ENCODE measurements around the gene AAMP. TPM values are rescaled to one million over a fixed set of nuclear protein-coding genes. Genes with fewer than 3 reads are reported as not detected.
"Not testable (repeated sequence)": the region's sequence is repeated elsewhere in the genome, so short reads cannot be mapped to it uniquely, and the experiment has no call there.

Gene AAMP
- total RNA-seq, 2 donors from 2014 or later: 95.9 to 97.5 TPM

GRCh38 chr2:218275371-218276072 lies 5.6 kb upstream of the AAMP start:
- H3K27ac ChIP-seq: peak overlapping the region; percentile 29 to 81
- H3K4me3 ChIP-seq: no peak overlapping the region
- ATAC-seq (ENCODE audit: insufficient number of reproducible peaks, low FRiP score, low read depth) (no peak), DNase-seq (ENCODE audit: low spot score) (no peak)
- H3K36me3 ChIP-seq: peaks cover 67% of the 10 kb centered on the region
- peaks cover 21 to 41% of the 10 kb centered on the region in 2 donors for H3K4me1 ChIP-seq (ENCODE audit: control insufficient read depth in 1 of 2, low read depth in 2 of 2)
- H3K27me3 ChIP-seq (replicated peaks; ENCODE audit: insufficient read depth): no peaks in the 10 kb centered on the region
- no peaks in the 10 kb centered on the region for H3K9me3 ChIP-seq
- TF ChIP-seq, protein P1, sequence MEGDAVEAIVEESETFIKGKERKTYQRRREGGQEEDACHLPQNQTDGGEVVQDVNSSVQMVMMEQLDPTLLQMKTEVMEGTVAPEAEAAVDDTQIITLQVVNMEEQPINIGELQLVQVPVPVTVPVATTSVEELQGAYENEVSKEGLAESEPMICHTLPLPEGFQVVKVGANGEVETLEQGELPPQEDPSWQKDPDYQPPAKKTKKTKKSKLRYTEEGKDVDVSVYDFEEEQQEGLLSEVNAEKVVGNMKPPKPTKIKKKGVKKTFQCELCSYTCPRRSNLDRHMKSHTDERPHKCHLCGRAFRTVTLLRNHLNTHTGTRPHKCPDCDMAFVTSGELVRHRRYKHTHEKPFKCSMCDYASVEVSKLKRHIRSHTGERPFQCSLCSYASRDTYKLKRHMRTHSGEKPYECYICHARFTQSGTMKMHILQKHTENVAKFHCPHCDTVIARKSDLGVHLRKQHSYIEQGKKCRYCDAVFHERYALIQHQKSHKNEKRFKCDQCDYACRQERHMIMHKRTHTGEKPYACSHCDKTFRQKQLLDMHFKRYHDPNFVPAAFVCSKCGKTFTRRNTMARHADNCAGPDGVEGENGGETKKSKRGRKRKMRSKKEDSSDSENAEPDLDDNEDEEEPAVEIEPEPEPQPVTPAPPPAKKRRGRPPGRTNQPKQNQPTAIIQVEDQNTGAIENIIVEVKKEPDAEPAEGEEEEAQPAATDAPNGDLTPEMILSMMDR (IDR thresholded peaks at IDR 0.05): no peak

- Histone ChIP-seq H3K27me3 (replicated peaks; ENCODE audit: insufficient read depth) (no peaks in the 10 kb centered on the region), H3K27ac (peak overlapping the region; percentile 29 to 81), H3K9me3 (no peaks in the 10 kb centered on the region), H3K4me3 (no peak overlapping the region), H3K4me1 (ENCODE audit: control insufficient read depth in 1 of 2, low read depth in 2 of 2) (peaks cover 21 to 35% of the 10 kb centered on the region in 2 donors), H3K36me3 (peaks cover 57% of the 10 kb centered on the region)
- ATAC-seq (ENCODE audit: insufficient number of reproducible peaks, low FRiP score, low read depth): no peak
- TF ChIP-seq, protein P1 (IDR thresholded peaks at IDR 0.05): no peak
- no peak for DNase-seq (ENCODE audit: low spot score)
These were observed 4.6 kb upstream of the AAMP start for GRCh38 chr2:218274586-218274985.

- Histone ChIP-seq H3K9me3 (no peaks in the 10 kb centered on the region), H3K36me3 (peaks cover 50% of the 10 kb centered on the region), H3K4me1 (ENCODE audit: control insufficient read depth in 1 of 2, low read depth in 2 of 2) (peaks cover 26 to 38% of the 10 kb centered on the region in 2 donors), H3K27me3 (replicated peaks; ENCODE audit: insufficient read depth) (no peaks in the 10 kb centered on the region), H3K27ac (peak overlapping the region; percentile 29 to 81), H3K4me3 (no peak overlapping the region)
- DNase-seq (ENCODE audit: low spot score): no peak
- no peak for ATAC-seq (ENCODE audit: insufficient number of reproducible peaks, low FRiP score, low read depth)
- TF ChIP-seq, protein P1 (IDR thresholded peaks at IDR 0.05): no peak
These were observed 3.9 kb upstream of the AAMP start for GRCh38 chr2:218273908-218274249.

DNA sequence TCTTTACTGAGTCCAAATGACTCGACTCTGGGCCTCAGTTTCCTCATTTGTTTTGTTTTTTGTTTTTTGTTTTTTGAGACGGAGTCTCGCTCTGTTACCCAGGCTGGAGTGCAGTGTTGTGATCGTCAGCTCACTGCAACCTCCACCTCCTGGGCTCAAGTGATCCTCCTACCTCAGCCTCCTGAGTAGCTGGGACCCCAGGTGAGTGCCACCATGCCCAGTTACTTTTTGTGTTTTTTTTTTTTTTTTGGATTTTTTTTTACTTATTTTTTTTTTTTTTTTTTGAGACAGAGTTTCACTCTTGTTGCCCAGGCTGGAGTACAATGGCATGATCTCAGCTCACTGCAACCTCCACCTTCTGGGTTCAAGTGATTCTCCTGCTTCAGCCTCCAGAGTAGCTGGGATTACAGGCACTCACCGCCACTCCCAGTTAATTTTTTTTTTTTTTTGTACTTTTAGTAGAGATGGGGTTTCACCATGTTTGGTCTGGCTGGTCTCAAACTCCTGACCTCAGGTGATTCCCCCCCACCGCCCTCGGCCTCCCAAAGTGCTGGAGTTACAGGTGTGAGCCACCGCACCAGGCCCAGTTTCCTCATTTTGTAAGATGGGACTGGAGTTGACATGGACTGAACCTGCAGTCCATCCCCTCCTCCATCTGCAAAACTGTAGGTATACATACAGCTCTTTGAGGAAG lies 3.4 kb upstream of the AAMP start:
- Histone ChIP-seq H3K36me3 (peaks cover 45% of the 10 kb centered on the region), H3K4me1 (ENCODE audit: control insufficient read depth in 1 of 2, low read depth in 2 of 2) (peaks cover 29 to 43% of the 10 kb centered on the region in 2 donors), H3K27ac (peak overlapping the region; percentile 32 to 81)
- not testable (repeated sequence) for H3K9me3 ChIP-seq; DNase-seq (ENCODE audit: low spot score); H3K4me3 ChIP-seq; H3K27me3 ChIP-seq (replicated peaks; ENCODE audit: insufficient read depth); ATAC-seq (ENCODE audit: insufficient number of reproducible peaks, low FRiP score, low read depth)

GRCh38 chr2:218272531-218273212 lies 2.7 kb upstream of the AAMP start:
- H3K4me1 ChIP-seq (ENCODE audit: control insufficient read depth in 1 of 2, low read depth in 2 of 2): peaks cover 29 to 50% of the 10 kb centered on the region in 2 donors
- H3K4me3 ChIP-seq: peak overlapping the region; percentile 56

More at GRCh38 chr2:218272531-218273212, 2.7 kb upstream of the AAMP start:
- Histone ChIP-seq H3K36me3 (peaks cover 38% of the 10 kb centered on the region), H3K27me3 (replicated peaks; ENCODE audit: insufficient read depth) (no peaks in the 10 kb centered on the region), H3K9me3 (no peaks in the 10 kb centered on the region), H3K27ac (peak overlapping the region; percentile 54 to 81)
- TF ChIP-seq, protein P1 (IDR thresholded peaks at IDR 0.05): peak; percentile 89
- peak; percentile 51 for ATAC-seq (ENCODE audit: insufficient number of reproducible peaks, low FRiP score, low read depth)
- DNase-seq (ENCODE audit: low spot score): peak; percentile 89

Measured in thoracic aorta (tissue), 2 donors.